DND-41 (cell line): ENCODE data around the gene PTPRJ.

Experiments used
- ATAC-seq: fragments of 200-7000 bp; cut with Tn5 transposase; 3 replicates; pipeline ENCODE4 v1.9.1; 2021; ENCODE audit warnings: low read depth; ENCODE audit not compliant: insufficient read depth
- DNase-seq: peaks from one replicate; pipeline ENCODE4 v3.0.0-alpha.2; 2020
- H2AFZ ChIP-seq: 2 replicates; pipeline ENCODE4 v1.6.0; 2012; ENCODE audit warnings: low read depth, low read length
- H3K27ac ChIP-seq: 2 replicates; pipeline ENCODE4 v1.5.1; 2012; ENCODE audit warnings: low read length, inconsistent platforms
- H3K27me3 ChIP-seq: fragments of 200-600 bp; sonication (generic); 2 replicates; pipeline ENCODE4 v1.6.0; 2012; ENCODE audit warnings: low read length, mild to moderate bottlenecking, inconsistent platforms; ENCODE audit not compliant: insufficient read depth, poor library complexity
- H3K36me3 ChIP-seq: 2 replicates; pipeline ENCODE4 v1.5.1; 2012; ENCODE audit warnings: low read length, inconsistent platforms; ENCODE audit not compliant: insufficient read depth
- H3K4me1 ChIP-seq: 2 replicates; pipeline ENCODE4 v1.5.1; 2012; ENCODE audit warnings: mild to moderate bottlenecking, low read length; ENCODE audit not compliant: insufficient read depth
- H3K4me2 ChIP-seq: 2 replicates; pipeline ENCODE4 v1.6.0; 2012; ENCODE audit warnings: mild to moderate bottlenecking, moderate library complexity, low read length, inconsistent platforms; ENCODE audit not compliant: insufficient read depth
- H3K4me3 ChIP-seq, 2 experiments: fragments of 200-600 bp in 1 of 2; shearing (Covaris generic) in 1 of 2; 2 replicates each; pipeline ENCODE4 v1.5.1; 2012 to 2016; ENCODE audit warnings: inconsistent platforms in 2 of 2, low read length in 2 of 2, mild to moderate bottlenecking in 2 of 2, low read depth in 1 of 2, moderate library complexity in 1 of 2
- H3K79me2 ChIP-seq: 2 replicates; pipeline ENCODE4 v1.6.0; 2012; ENCODE audit warnings: low read length, inconsistent platforms; ENCODE audit not compliant: insufficient read depth
- H3K9ac ChIP-seq: 2 replicates; pipeline ENCODE4 v1.6.0; 2012; ENCODE audit warnings: low read depth, mild to moderate bottlenecking, inconsistent platforms, low read length, moderate library complexity
- H3K9me3 ChIP-seq: 2 replicates; pipeline ENCODE4 v1.5.1; 2012; ENCODE audit warnings: low read length, moderate library complexity, mild to moderate bottlenecking, inconsistent platforms; ENCODE audit not compliant: insufficient read depth, severe bottlenecking
- H4K20me1 ChIP-seq: 2 replicates; pipeline ENCODE4 v1.6.0; 2012; ENCODE audit warnings: low read length; ENCODE audit not compliant: insufficient read depth
- EZH2 ChIP-seq: IDR thresholded peaks from 3 replicates; pipeline ENCODE4 v1.6.1; 2012; ENCODE audit warnings: borderline replicate concordance, low read depth, mild to moderate bottlenecking, moderate library complexity, low read length, inconsistent platforms; ENCODE audit not compliant: severe bottlenecking
- TF ChIP-seq, protein P1 (sequence below): IDR thresholded peaks from 2 replicates; pipeline ENCODE4 v1.5.1; 2012; ENCODE audit warnings: borderline replicate concordance, low read length, moderate library complexity, mild to moderate bottlenecking; ENCODE audit not compliant: poor library complexity, severe bottlenecking; ENCODE audit errors: extremely low read depth

PTPRJ gene

DNA sequence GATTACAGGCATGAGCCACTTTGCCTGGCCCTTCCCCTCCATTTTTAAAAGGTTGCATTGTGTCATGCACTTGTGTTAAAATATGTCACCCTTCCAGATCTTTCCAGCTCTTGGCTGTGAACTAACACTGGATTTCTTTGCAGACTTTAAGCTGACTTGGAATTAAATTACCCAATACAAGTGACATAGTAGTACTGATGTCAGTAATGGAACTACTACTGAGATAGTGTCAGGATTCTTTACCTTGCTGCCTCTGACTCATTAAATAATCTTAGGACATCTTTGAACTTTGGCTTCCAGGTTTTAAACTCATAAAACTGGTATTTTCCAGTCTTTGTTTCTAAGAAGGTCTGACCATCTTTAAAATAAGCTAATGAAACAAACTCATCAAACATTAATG lies 184.5 kb downstream of the PTPRJ start:
- no peak for TF ChIP-seq EZH2
- TF ChIP-seq, protein P1, sequence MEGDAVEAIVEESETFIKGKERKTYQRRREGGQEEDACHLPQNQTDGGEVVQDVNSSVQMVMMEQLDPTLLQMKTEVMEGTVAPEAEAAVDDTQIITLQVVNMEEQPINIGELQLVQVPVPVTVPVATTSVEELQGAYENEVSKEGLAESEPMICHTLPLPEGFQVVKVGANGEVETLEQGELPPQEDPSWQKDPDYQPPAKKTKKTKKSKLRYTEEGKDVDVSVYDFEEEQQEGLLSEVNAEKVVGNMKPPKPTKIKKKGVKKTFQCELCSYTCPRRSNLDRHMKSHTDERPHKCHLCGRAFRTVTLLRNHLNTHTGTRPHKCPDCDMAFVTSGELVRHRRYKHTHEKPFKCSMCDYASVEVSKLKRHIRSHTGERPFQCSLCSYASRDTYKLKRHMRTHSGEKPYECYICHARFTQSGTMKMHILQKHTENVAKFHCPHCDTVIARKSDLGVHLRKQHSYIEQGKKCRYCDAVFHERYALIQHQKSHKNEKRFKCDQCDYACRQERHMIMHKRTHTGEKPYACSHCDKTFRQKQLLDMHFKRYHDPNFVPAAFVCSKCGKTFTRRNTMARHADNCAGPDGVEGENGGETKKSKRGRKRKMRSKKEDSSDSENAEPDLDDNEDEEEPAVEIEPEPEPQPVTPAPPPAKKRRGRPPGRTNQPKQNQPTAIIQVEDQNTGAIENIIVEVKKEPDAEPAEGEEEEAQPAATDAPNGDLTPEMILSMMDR = no peak
- DNase-seq = no peak
- Histone ChIP-seq H4K20me1 (no peaks in the 10 kb centered on the region), H3K27ac (no peak overlapping the region), H3K9me3 (no peaks in the 10 kb centered on the region), H3K4me1 (no peaks in the 10 kb centered on the region), H3K4me2 (no peak overlapping the region), H2AFZ (no peak overlapping the region), H3K79me2 (no peaks in the 10 kb centered on the region), H3K36me3 (no peaks in the 10 kb centered on the region), H3K27me3 (no peaks in the 10 kb centered on the region), H3K4me3 (no peak overlapping the region), H3K9ac (no peak overlapping the region)
- no peak for ATAC-seq

DNA sequence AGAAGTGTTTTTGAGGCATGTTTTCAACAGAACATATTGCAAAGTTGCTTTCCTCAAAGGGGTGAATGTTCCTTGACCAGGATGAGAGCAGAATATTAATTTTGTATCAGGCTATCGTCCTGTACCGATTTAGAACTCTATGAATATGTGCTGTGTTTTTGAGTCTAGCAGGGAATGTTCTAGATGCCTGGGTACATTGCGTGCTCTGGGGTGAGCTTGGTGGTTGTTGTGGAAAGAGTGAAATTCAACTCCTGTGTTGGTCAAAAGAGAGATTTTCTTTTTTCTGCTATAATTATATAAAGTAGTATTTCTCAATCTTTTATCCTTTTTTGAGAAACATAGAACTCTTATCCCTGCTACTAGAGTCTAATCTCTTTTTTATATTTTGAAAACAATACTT lies 185.1 kb downstream of the PTPRJ start:
- DNase-seq = no peak
- Histone ChIP-seq H3K9me3 (no peaks in the 10 kb centered on the region), H3K27me3 (no peaks in the 10 kb centered on the region), H4K20me1 (no peaks in the 10 kb centered on the region), H3K9ac (no peak overlapping the region), H3K4me3 (no peak overlapping the region), H3K4me1 (no peaks in the 10 kb centered on the region), H3K27ac (no peak overlapping the region), H2AFZ (no peak overlapping the region), H3K79me2 (no peaks in the 10 kb centered on the region), H3K4me2 (no peak overlapping the region), H3K36me3 (no peaks in the 10 kb centered on the region)
- no peak for ATAC-seq
- TF ChIP-seq, protein P1 = no peak
- TF ChIP-seq EZH2 = no peak

GRCh38 chr11:48167380-48167779 lies 187.0 kb downstream of the PTPRJ start:
- H3K4me2 ChIP-seq = no peak overlapping the region

More at GRCh38 chr11:48167380-48167779, 187.0 kb downstream of the PTPRJ start:
- H3K4me1 ChIP-seq = peaks cover 5% of the 10 kb centered on the region; the same call in 1 of the 2 replicates
- H3K79me2 ChIP-seq = no peaks in the 10 kb centered on the region
- H4K20me1 ChIP-seq = no peaks in the 10 kb centered on the region
- H3K27me3 ChIP-seq = no peaks in the 10 kb centered on the region
- no peak overlapping the region for H3K4me3 ChIP-seq
- TF ChIP-seq, protein P1 = no peak
- no peak for TF ChIP-seq EZH2
- H3K27ac ChIP-seq = no peak overlapping the region
- no peaks in the 10 kb centered on the region for H3K9me3 ChIP-seq
- no peak overlapping the region for H2AFZ ChIP-seq
- H3K9ac ChIP-seq = no peak overlapping the region
- ATAC-seq (no peak), DNase-seq (no peak)
- no peaks in the 10 kb centered on the region for H3K36me3 ChIP-seq
